GM12878 (cell line): ENCODE measurements around the gene HCFC1R1. TPM values are rescaled to one million over a fixed set of nuclear protein-coding genes. Genes with fewer than 3 reads are reported as not detected.
A peak's percentile ranks its signal among the peaks of the same experiment; 100 is the strongest.

Experiments used
- ATAC-seq: fragments of 200-7000 bp; cut with Tn5 transposase; 3 replicates; pipeline ENCODE4 v1.9.1; 2020; ENCODE audit warnings: mild to moderate bottlenecking, moderate library complexity
- BruUV-seq: library from RNA; stranded (reverse); fragments of 400-500 nt; replicated peaks from 2 replicates; lab custom pipeline; 2021; lab: Mats Ljungman, UMichigan
- CTCF ChIA-PET: fragments of 300-600 bp; sonication (Branson Sonifier 250); formaldehyde crosslinking; extraction: SDS; loops from one replicate; lab custom pipeline; 2021; ENCODE audit warnings: inconsistent platforms; lab: Yijun Ruan, JAX
- POLR2A ChIA-PET: fragments of 350-600 bp; formaldehyde crosslinking; extraction: SDS; loops from one replicate; lab custom pipeline; 2021; ENCODE audit warnings: inconsistent platforms; lab: Charles Lee
- RAD21 ChIA-PET: fragments of 300-600 bp; sonication (Branson Sonifier 250); formaldehyde crosslinking; loops from one replicate; lab custom pipeline; 2023; ENCODE audit warnings: antibody characterized with exemption; ENCODE audit not compliant: unreplicated experiment; lab: Charles Lee
- SMC1A ChIA-PET: fragments of 300-600 bp; sonication (Branson Sonifier 250); formaldehyde crosslinking; loops from one replicate; lab custom pipeline; 2023; ENCODE audit not compliant: unreplicated experiment, uncharacterized antibody; lab: Charles Lee
- DNase-seq: peaks from one replicate; pipeline ENCODE4 v3.0.0-alpha.2; 2011; ENCODE audit warnings: low read depth, low spot score
- FAIRE-seq: peaks from 3 replicates; lab custom pipeline; 2011; peaks lifted over from hg19 to GRCh38; lab: Jason Lieb, UNC
- H2AFZ ChIP-seq: 2 replicates; pipeline ENCODE4 v1.6.0; 2011; ENCODE audit warnings: low read depth, low read length, control low read depth; ENCODE audit not compliant: control insufficient read depth
- H3K27ac ChIP-seq: 2 replicates; pipeline ENCODE4 v1.5.1; 2011; ENCODE audit warnings: control low read depth; ENCODE audit not compliant: control insufficient read depth, insufficient read depth
- H3K27me3 ChIP-seq, 2 experiments: replicated peaks in 1 of 2; 2 replicates each; pipeline versions ENCODE4 v1.6.0 to v1.6.1; 2011; ENCODE audit warnings: low read length in 1 of 2; ENCODE audit not compliant: control insufficient read depth in 2 of 2, insufficient read depth in 2 of 2
- H3K36me3 ChIP-seq, 2 experiments: 2 replicates each; pipeline ENCODE4 v1.5.1; 2011; ENCODE audit warnings: low read length in 1 of 2; ENCODE audit not compliant: control insufficient read depth in 2 of 2, insufficient read depth in 2 of 2
- H3K4me1 ChIP-seq: 2 replicates; pipeline ENCODE4 v1.6.1; 2011; ENCODE audit warnings: mild to moderate bottlenecking, low read length, moderate library complexity, mixed read lengths; ENCODE audit not compliant: control insufficient read depth, insufficient read depth
- H3K4me2 ChIP-seq: 2 replicates; pipeline ENCODE4 v1.6.0; 2011; ENCODE audit warnings: control low read depth; ENCODE audit not compliant: control insufficient read depth, insufficient read depth
- H3K4me3 ChIP-seq: fragments of 200-600 bp; sonication (generic); 2 replicates; pipeline ENCODE4 v1.5.1; 2016
- H3K79me2 ChIP-seq: 2 replicates; pipeline ENCODE4 v1.6.0; 2011; ENCODE audit warnings: low read length; ENCODE audit not compliant: control insufficient read depth, insufficient read depth
- H3K9ac ChIP-seq: 2 replicates; pipeline ENCODE4 v1.8.0; 2011; ENCODE audit warnings: low read length, control low read depth, mixed read lengths; ENCODE audit not compliant: control insufficient read depth, insufficient read depth
- H3K9me3 ChIP-seq: replicated peaks from 3 replicates; pipeline ENCODE4 v1.5.1; 2011; ENCODE audit warnings: mild to moderate bottlenecking, low read length; ENCODE audit not compliant: control insufficient read depth, insufficient read depth
- H4K20me1 ChIP-seq: 2 replicates; pipeline ENCODE4 v1.6.0; 2011; ENCODE audit not compliant: control insufficient read depth, insufficient read depth
- EP300 ChIP-seq, 2 experiments: fragments of 150-350 bp in 1 of 2; IDR thresholded peaks; 2 replicates each; pipeline ENCODE4 v1.6.1; 2011 to 2012; ENCODE audit warnings: low read depth in 2 of 2, low read length in 2 of 2, borderline replicate concordance in 1 of 2, improper control_type of control experiment in 1 of 2, inconsistent platforms in 1 of 2; ENCODE audit not compliant: control insufficient read depth in 1 of 2
- HDGF ChIP-seq: fragments of 450-650 bp; IDR thresholded peaks from 2 replicates; pipeline ENCODE4 v1.6.1; 2016; ENCODE audit warnings: antibody characterized with exemption
- MYB ChIP-seq: fragments of 150-350 bp; IDR thresholded peaks from 2 replicates; pipeline ENCODE4 v1.6.1; 2014; ENCODE audit warnings: mild to moderate bottlenecking, low read depth, low read length, borderline replicate concordance
- SMARCA5 ChIP-seq: fragments of 450-650 bp; IDR thresholded peaks from 2 replicates; pipeline ENCODE4 v1.6.1; 2017; ENCODE audit warnings: mild to moderate bottlenecking
- SP1 ChIP-seq: IDR thresholded peaks from one replicate; pipeline ENCODE4 v1.6.1; 2011; ENCODE audit warnings: low read depth, low read length
- WGBS: methylation state at CpG from one replicate; pipeline ENCODE4 v1.1.6; 2016; ENCODE audit warnings: low lambda C conversion rate; ENCODE audit not compliant: insufficient replicate concordance, insufficient coverage; ENCODE audit errors: missing lambda C conversion rate; 5-methylcytosine and 5-hydroxymethylcytosine counted together
- in situ Hi-C: fragments of 300-500 bp; cut with MboI; formaldehyde crosslinking; loops from 9 replicates; pipeline ENCODE4 v1.14.3; 2018; ENCODE audit warnings: mixed read lengths
- intact Hi-C: fragments of 100-400 bp; cut with micrococcal nuclease; formaldehyde crosslinking; loops from one replicate; pipeline ENCODE4 v1.14.2; 2022; ENCODE audit not compliant: unreplicated experiment
- polyA plus RNA-seq, 11 experiments: library from polyadenylated mRNA; depleted of rRNA in 4 of 11; unstranded in 6 of 11; stranded (reverse) in 5 of 11; fragments of >200 nt; fragmentation: Nextera tagmentation in 4 of 11; fragmentation: Illumina TruSeq in 1 of 11; extraction: Ambion mirVana in 4 of 11; extraction: Trizol in 1 of 11; gene quantifications; 1 replicate in 1 of 11; 2 replicates in 10 of 11; pipeline versions ENCODE4 v1.2.1 to v1.2.3, GENCODE V29; 2011 to 2016; ENCODE audit warnings: inconsistent platforms in 2 of 11, missing spikeins in 2 of 11, low read depth in 1 of 11
- total RNA-seq, 4 experiments: library from RNA; depleted of rRNA in 3 of 4; stranded (reverse); fragments of >200 nt in 3 of 4; fragmentation: Illumina TruSeq in 1 of 4; extraction: Trizol in 1 of 4; gene quantifications; 2 replicates each; pipeline versions ENCODE4 v1.2.1 to v1.2.3, GENCODE V29; 2013 to 2021
- TF ChIP-seq, protein P1 (sequence below), 3 experiments: IDR thresholded peaks in 2 of 3; conservative IDR thresholded peaks in 1 of 3; 2 replicates each; pipeline ENCODE4 v1.5.1; 2011; ENCODE audit warnings: low read depth in 3 of 3, low read length in 3 of 3, mild to moderate bottlenecking in 3 of 3, control low read depth in 2 of 3, moderate library complexity in 2 of 3, inconsistent platforms in 1 of 3, mixed read lengths in 1 of 3; ENCODE audit not compliant: control insufficient read depth in 2 of 3, insufficient read depth in 1 of 3; ENCODE audit errors: extremely low read depth in 1 of 3

Gene HCFC1R1
- total and polyA plus RNA-seq, 10 of the 15 experiments (the other 5 are each of a cell fraction or from before 2014, with no cell fraction given) = 2.8 to 42.5 (median 20.4) TPM

- TF ChIP-seq SMARCA5 (no peak), EP300 (IDR thresholded peaks at IDR 0.05; ENCODE audit: borderline replicate concordance in 1 of 2, control insufficient read depth in 1 of 2, low read depth in 2 of 2, low read length in 2 of 2) (no peak), SP1 (no peak)
Observed at GRCh38 chr16:3022208-3022683, 1.5 kb downstream of the HCFC1R1 start (continued).

DNA sequence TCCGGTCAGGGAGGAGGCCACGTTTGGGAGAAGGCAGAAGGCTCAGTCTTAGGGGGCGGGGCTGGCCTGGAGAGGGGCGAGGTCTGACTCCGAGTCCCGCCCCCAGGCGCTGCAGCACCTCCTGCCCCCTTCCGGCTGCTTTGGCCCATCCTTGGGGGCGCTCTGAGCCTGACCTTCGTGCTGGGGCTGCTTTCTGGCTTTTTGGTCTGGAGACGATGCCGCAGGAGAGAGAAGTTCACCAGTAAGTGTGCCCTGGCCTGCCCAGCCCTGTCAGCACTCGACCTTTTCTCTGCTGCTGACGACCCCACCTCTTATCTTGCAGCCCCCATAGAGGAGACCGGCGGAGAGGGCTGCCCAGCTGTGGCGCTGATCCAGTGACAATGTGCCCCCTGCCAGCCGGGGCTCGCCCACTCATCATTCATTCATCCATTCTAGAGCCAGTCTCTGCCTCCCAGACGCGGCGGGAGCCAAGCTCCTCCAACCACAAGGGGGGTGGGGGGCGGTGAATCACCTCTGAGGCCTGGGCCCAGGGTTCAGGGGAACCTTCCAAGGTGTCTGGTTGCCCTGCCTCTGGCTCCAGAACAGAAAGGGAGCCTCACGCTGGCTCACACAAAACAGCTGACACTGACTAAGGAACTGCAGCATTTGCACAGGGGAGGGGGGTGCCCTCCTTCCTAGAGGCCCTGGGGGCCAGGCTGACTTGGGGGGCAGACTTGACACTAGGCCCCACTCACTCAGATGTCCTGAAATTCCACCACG lies 2.1 kb downstream of the HCFC1R1 start:
- peaks cover 0 to 2% of the 10 kb centered on the region in 2 experiments; a peak in 3 of 4 replicates for H3K36me3 ChIP-seq
- BruUV-seq = no TSS peak
- in situ Hi-C loops (no loop called here), intact Hi-C loops (no loop called here)
- ATAC-seq = peak; percentile 66
- no peaks in the 10 kb centered on the region for H4K20me1 ChIP-seq
- peak overlapping the region; percentile 62; the same call in 1 of the 2 replicates for H2AFZ ChIP-seq
- FAIRE-seq = no peak
- no peaks in the 10 kb centered on the region for H3K9me3 ChIP-seq
- WGBS = 29% methylated on average over 25 of the region's 25 CpGs
- TF ChIP-seq MYB (no peak), HDGF (peak; percentile 35)
- TF ChIP-seq, protein P1, sequence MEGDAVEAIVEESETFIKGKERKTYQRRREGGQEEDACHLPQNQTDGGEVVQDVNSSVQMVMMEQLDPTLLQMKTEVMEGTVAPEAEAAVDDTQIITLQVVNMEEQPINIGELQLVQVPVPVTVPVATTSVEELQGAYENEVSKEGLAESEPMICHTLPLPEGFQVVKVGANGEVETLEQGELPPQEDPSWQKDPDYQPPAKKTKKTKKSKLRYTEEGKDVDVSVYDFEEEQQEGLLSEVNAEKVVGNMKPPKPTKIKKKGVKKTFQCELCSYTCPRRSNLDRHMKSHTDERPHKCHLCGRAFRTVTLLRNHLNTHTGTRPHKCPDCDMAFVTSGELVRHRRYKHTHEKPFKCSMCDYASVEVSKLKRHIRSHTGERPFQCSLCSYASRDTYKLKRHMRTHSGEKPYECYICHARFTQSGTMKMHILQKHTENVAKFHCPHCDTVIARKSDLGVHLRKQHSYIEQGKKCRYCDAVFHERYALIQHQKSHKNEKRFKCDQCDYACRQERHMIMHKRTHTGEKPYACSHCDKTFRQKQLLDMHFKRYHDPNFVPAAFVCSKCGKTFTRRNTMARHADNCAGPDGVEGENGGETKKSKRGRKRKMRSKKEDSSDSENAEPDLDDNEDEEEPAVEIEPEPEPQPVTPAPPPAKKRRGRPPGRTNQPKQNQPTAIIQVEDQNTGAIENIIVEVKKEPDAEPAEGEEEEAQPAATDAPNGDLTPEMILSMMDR (IDR thresholded peaks at IDR 0.05 in 2 of 3, conservative IDR thresholded peaks at IDR 0.05 in 1 of 3; ENCODE audit: control insufficient read depth in 2 of 3, extremely low read depth in 1 of 3, insufficient read depth in 1 of 3, low read depth in 3 of 3, low read length in 3 of 3) = peak; percentile 28 to 49 (median 32); a peak in 5 of 6 replicates
- H3K27ac ChIP-seq = no peak overlapping the region; the same call in 1 of the 2 replicates
- SMC1A ChIA-PET = interaction anchor here (1.3 to 10.1 kb wide), 3 partner anchors 16 to 108 kb away, joined by 3 to 91 read pairs (median 3); no protein-coding TSS in a partner anchor
- H3K27me3 ChIP-seq = no peaks in the 10 kb centered on the region
- RAD21 ChIA-PET = interaction anchor here (1.7 to 4.4 kb wide), 5 partner anchors 10 to 37 kb away, joined by 5 to 34 read pairs (median 7); no protein-coding TSS in a partner anchor
- peaks cover 25% of the 10 kb centered on the region for H3K4me1 ChIP-seq
- CTCF ChIA-PET = interaction anchor here (0.5 to 18.2 kb wide), 6 partner anchors 7 to 154 kb away, joined by 3 to 421 read pairs (median 6); no protein-coding TSS in a partner anchor
- DNase-seq = no peak
- H3K79me2 ChIP-seq = no peaks in the 10 kb centered on the region
- peak overlapping the region; percentile 83 for H3K4me2 ChIP-seq
- POLR2A ChIA-PET = interaction anchor here (1.4 to 2.4 kb wide), 2 partner anchors 113 to 129 kb away, joined by 4 to 7 read pairs; partner anchors contain the start of gene ZNF213
- no peak overlapping the region for H3K9ac ChIP-seq
- peak overlapping the region; percentile 73 for H3K4me3 ChIP-seq
